ENCODE data around the gene POGLUT2. TPM values are rescaled to one million over a fixed set of nuclear protein-coding genes. Genes with fewer than 3 reads are reported as not detected.
"Not testable (repeated sequence)": the region's sequence is repeated elsewhere in the genome, so short reads cannot be mapped to it uniquely, and the experiment has no call there.

POGLUT2 gene
- total RNA-seq, 2 experiments from 2014 or later = not detected

DNA sequence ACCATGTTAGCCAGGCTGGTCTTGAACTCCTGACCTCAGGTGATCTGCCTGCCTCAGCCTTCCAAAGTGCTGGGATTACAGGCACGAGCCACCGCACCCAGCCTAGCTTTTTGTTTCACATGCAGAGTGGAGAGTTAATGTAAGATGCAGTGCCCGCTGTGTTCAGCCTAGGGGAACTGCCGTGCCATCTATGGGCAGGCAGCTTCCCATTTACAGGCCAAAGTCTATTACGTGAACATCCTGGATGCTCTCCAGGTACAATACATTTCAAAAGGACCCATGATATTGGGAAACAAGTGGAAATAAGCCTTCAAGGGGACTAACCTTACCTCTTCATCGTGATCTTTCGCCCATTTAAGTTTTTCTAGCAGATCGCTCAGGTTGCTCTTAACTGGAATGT, 10.1 kb downstream of the POGLUT2 start:
- Histone ChIP-seq H3K4me3 (ENCODE audit: low read length) (no peak overlapping the region), H3K27ac (ENCODE audit: low read depth in 1 of 2, low read length in 2 of 2) (no peak overlapping the region), H3K27me3 (ENCODE audit: control insufficient read depth in 1 of 2, insufficient read depth in 2 of 2, low read length in 2 of 2) (no peaks in the 10 kb centered on the region), H3K9me3 (ENCODE audit: control insufficient read depth in 1 of 2, insufficient read depth in 1 of 2, low read length in 2 of 2) (no peaks in the 10 kb centered on the region), H3K4me1 (ENCODE audit: insufficient read depth, low read length) (no peaks in the 10 kb centered on the region), H3K36me3 (ENCODE audit: insufficient read depth, low read length) (no peaks in the 10 kb centered on the region)
- TF ChIP-seq, protein P1, sequence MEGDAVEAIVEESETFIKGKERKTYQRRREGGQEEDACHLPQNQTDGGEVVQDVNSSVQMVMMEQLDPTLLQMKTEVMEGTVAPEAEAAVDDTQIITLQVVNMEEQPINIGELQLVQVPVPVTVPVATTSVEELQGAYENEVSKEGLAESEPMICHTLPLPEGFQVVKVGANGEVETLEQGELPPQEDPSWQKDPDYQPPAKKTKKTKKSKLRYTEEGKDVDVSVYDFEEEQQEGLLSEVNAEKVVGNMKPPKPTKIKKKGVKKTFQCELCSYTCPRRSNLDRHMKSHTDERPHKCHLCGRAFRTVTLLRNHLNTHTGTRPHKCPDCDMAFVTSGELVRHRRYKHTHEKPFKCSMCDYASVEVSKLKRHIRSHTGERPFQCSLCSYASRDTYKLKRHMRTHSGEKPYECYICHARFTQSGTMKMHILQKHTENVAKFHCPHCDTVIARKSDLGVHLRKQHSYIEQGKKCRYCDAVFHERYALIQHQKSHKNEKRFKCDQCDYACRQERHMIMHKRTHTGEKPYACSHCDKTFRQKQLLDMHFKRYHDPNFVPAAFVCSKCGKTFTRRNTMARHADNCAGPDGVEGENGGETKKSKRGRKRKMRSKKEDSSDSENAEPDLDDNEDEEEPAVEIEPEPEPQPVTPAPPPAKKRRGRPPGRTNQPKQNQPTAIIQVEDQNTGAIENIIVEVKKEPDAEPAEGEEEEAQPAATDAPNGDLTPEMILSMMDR (IDR thresholded peaks at IDR 0.05) = no peak
- no peak overlapping the region for H3K4me3 Mint-ChIP-seq
- POLR2A ChIA-PET = interaction anchor here (0.5 to 1.0 kb wide), 2 partner anchors 12 to 15 kb away, joined by 3 read pairs; partner anchors contain the start of gene TEX30
- intact Hi-C loops (cut with DNase I, micrococcal nuclease) = no loop called here
- H3K27me3 Mint-ChIP-seq = peaks cover 1% of the 10 kb centered on the region
- no peaks in the 10 kb centered on the region for H3K4me1 Mint-ChIP-seq (ENCODE audit: low read depth)
- no peak for DNase-seq
- no peaks in the 10 kb centered on the region for H3K36me3 Mint-ChIP-seq (ENCODE audit: low read depth)
- CTCF ChIA-PET = no interaction called here
- no peak for ATAC-seq (ENCODE audit: poor library complexity)
- H3K27ac Mint-ChIP-seq = no peak overlapping the region
- H3K9me3 Mint-ChIP-seq = no peaks in the 10 kb centered on the region

DNA sequence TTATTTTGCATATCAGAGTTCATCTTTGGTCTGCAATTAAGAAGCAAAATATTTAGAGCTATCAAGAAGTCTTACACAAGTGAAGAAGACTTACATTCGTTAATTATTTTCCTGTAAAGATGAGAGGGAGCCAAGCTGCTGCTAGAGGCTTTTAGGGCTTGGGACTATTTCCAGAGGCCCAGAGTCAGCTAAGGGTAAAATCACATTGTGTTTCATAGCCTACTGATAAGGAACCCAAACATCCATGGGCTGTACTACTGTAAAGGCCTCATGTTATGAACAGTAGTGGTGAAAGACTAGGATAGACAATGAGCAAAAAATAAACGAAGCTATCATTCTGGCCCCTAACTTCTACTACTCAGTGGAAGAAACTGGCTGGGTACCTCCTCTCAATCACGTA, 14.3 kb downstream of the POGLUT2 start:
- no peaks in the 10 kb centered on the region for H3K36me3 ChIP-seq (ENCODE audit: insufficient read depth, low read length)
- H3K9me3 ChIP-seq (ENCODE audit: control insufficient read depth in 1 of 2, insufficient read depth in 1 of 2, low read length in 2 of 2) = peaks cover 0 to 8% of the 10 kb centered on the region in 2 experiments
- no peak overlapping the region for H3K27ac Mint-ChIP-seq
- ATAC-seq (ENCODE audit: poor library complexity) (no peak), DNase-seq (no peak)
- ChIA-PET CTCF (interaction anchor here (0.7 kb wide), 1 partner anchor 16 kb away, joined by 3 read pairs; no protein-coding TSS in a partner anchor), POLR2A (interaction anchor here (0.7 to 1.0 kb wide), 2 partner anchors 11 to 62 kb away, joined by 3 read pairs; partner anchors contain the start of gene TEX30)
- no peak overlapping the region for H3K4me3 Mint-ChIP-seq
- no peaks in the 10 kb centered on the region for H3K36me3 Mint-ChIP-seq (ENCODE audit: low read depth)
- intact Hi-C loops (cut with DNase I, micrococcal nuclease) = loop anchor here in 1 of 2 experiments (2.0 kb wide), 1 partner anchor 20 kb away; no protein-coding TSS in a partner anchor
- H3K4me3 ChIP-seq (ENCODE audit: low read length) = no peak overlapping the region
- H3K4me1 Mint-ChIP-seq (ENCODE audit: low read depth) = peaks cover 7% of the 10 kb centered on the region
- no peaks in the 10 kb centered on the region for H3K27me3 Mint-ChIP-seq
- H3K27ac ChIP-seq (ENCODE audit: low read depth in 1 of 2, low read length in 2 of 2) = no peak overlapping the region
- H3K4me1 ChIP-seq (ENCODE audit: insufficient read depth, low read length) = peaks cover 8% of the 10 kb centered on the region
- no peaks in the 10 kb centered on the region for H3K27me3 ChIP-seq (ENCODE audit: control insufficient read depth in 1 of 2, insufficient read depth in 2 of 2, low read length in 2 of 2)
- TF ChIP-seq, protein P1 (IDR thresholded peaks at IDR 0.05) = no peak
- peaks cover 4% of the 10 kb centered on the region for H3K9me3 Mint-ChIP-seq

DNA sequence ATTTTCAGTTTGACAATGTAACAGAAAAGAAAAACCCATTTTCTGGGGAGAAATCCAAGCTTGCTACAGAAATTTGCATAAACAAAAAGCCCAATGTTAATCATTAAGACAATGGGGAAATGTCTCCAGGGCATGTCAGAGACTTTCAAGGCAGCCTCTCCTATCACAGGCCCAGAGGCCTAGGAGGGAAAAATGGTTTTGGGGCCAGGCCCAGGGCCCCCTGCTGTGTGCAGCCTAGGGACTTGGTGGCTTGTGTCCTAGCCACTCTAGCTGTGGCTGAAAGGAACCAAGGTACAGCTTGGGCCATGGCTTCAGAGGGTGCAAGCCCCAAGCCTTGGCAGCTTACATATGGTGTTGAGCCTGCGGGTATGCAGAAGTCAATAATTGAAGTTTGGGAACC, 17.2 kb downstream of the POGLUT2 start:
- Mint-ChIP-seq H3K9me3 (peaks cover 4% of the 10 kb centered on the region), H3K4me3 (no peak overlapping the region), H3K27ac (no peak overlapping the region), H3K27me3 (no peaks in the 10 kb centered on the region), H3K36me3 (ENCODE audit: low read depth) (no peaks in the 10 kb centered on the region), H3K4me1 (ENCODE audit: low read depth) (peaks cover 20% of the 10 kb centered on the region)
- POLR2A ChIA-PET = no interaction called here
- Histone ChIP-seq H3K9me3 (ENCODE audit: control insufficient read depth in 1 of 2, insufficient read depth in 1 of 2, low read length in 2 of 2) (peaks cover 0 to 8% of the 10 kb centered on the region in 2 experiments), H3K27me3 (ENCODE audit: control insufficient read depth in 1 of 2, insufficient read depth in 2 of 2, low read length in 2 of 2) (no peaks in the 10 kb centered on the region), H3K36me3 (ENCODE audit: insufficient read depth, low read length) (no peaks in the 10 kb centered on the region), H3K4me3 (ENCODE audit: low read length) (no peak overlapping the region), H3K27ac (ENCODE audit: low read depth in 1 of 2, low read length in 2 of 2) (no peak overlapping the region), H3K4me1 (ENCODE audit: insufficient read depth, low read length) (peaks cover 15% of the 10 kb centered on the region)
- intact Hi-C loops (cut with DNase I, micrococcal nuclease) = loop anchor here in 1 of 2 experiments (2.0 kb wide), 1 partner anchor 17 kb away; the partner anchor contains the start of genes BIVM and POGLUT2
- TF ChIP-seq, protein P1 (IDR thresholded peaks at IDR 0.05) = no peak
- CTCF ChIA-PET = no interaction called here
- DNase-seq (no peak), ATAC-seq (ENCODE audit: poor library complexity) (no peak)

DNA sequence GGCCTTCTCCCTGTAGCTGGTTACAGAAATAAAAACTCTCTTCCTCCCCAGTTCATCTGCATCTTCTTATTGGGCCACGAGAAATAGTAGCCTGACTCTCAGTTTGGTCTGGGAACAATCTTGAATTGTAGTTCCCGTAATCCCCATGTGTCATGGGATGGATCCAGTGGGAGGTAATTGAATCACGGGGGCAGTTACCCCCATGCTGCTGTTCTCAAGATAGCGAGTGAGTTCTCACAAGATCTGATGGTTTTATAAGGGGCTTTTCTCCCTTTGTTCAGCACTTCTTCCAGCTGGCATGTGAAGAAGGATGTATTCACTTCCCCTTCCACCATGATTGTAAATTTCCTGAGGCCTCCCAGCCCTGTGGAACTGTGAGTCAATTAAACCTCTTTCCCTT, 18.1 kb downstream of the POGLUT2 start:
- CTCF ChIA-PET = interaction anchor here (0.6 kb wide), 1 partner anchor 14 kb away, joined by 3 read pairs; no protein-coding TSS in a partner anchor
- peaks cover 20% of the 10 kb centered on the region for H3K4me1 Mint-ChIP-seq (ENCODE audit: low read depth)
- POLR2A ChIA-PET; ATAC-seq (ENCODE audit: poor library complexity); DNase-seq; H3K27me3 ChIP-seq (ENCODE audit: control insufficient read depth in 1 of 2, insufficient read depth in 2 of 2, low read length in 2 of 2); H3K9me3 ChIP-seq (ENCODE audit: control insufficient read depth in 1 of 2, insufficient read depth in 1 of 2, low read length in 2 of 2); H3K27ac Mint-ChIP-seq; H3K27me3 Mint-ChIP-seq; H3K36me3 Mint-ChIP-seq (ENCODE audit: low read depth); H3K9me3 Mint-ChIP-seq; H3K4me3 ChIP-seq (ENCODE audit: low read length); H3K27ac ChIP-seq (ENCODE audit: low read depth in 1 of 2, low read length in 2 of 2); H3K36me3 ChIP-seq (ENCODE audit: insufficient read depth, low read length); H3K4me3 Mint-ChIP-seq: not testable (repeated sequence)
- H3K4me1 ChIP-seq (ENCODE audit: insufficient read depth, low read length) = peaks cover 15% of the 10 kb centered on the region
- intact Hi-C loops (cut with DNase I, micrococcal nuclease) = loop anchor here in 1 of 2 experiments (2.0 kb wide), 1 partner anchor 18 kb away; the partner anchor contains the start of genes BIVM and POGLUT2
